ENCODE measurements around the gene CFAP92. TPM values are rescaled to one million over a fixed set of nuclear protein-coding genes. Genes with fewer than 3 reads are reported as not detected.

Gene CFAP92, protein sequence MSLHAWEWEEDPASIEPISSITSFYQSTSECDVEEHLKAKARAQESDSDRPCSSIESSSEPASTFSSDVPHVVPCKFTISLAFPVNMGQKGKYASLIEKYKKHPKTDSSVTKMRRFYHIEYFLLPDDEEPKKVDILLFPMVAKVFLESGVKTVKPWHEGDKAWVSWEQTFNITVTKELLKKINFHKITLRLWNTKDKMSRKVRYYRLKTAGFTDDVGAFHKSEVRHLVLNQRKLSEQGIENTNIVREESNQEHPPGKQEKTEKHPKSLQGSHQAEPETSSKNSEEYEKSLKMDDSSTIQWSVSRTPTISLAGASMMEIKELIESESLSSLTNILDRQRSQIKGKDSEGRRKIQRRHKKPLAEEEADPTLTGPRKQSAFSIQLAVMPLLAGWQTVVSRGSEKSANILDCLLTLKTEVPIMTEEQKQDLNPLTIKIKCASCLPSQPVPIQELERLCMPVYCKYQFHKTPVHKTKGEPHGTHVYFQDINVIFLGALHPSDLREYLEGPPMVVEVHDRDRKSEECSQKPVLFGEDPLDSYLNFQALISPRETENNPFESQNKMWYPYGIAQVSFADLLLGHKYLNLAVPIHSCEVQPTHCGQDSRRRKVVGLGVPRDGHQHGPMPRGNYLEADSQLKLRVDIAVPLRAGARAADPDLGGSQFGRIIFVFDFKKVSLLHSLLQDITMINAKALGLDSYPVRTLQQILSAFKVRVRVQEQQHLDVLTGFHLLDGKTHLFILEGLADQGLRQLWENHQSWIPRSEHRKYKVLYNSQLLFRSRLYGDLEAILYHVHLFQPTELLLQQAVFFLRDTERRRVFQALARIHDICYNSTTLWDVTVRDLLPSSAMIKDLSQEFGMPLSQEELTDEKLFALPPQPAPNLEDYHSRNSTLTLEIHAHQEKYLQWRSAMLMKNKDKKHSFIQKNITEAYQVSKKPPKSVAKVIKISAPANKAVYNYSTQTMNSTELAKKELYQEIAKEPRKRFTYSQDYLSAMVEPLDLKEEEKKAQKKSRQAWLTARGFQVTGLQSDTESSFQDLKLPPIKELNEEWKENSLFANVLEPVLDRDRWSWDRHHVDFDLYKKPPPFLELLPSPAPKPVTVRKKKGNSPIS
- polyA plus RNA-seq (2013, experiment 1 of 2) = 0.60 TPM
- polyA plus RNA-seq (2013, experiment 2 of 2) = 0.38 TPM

DNA sequence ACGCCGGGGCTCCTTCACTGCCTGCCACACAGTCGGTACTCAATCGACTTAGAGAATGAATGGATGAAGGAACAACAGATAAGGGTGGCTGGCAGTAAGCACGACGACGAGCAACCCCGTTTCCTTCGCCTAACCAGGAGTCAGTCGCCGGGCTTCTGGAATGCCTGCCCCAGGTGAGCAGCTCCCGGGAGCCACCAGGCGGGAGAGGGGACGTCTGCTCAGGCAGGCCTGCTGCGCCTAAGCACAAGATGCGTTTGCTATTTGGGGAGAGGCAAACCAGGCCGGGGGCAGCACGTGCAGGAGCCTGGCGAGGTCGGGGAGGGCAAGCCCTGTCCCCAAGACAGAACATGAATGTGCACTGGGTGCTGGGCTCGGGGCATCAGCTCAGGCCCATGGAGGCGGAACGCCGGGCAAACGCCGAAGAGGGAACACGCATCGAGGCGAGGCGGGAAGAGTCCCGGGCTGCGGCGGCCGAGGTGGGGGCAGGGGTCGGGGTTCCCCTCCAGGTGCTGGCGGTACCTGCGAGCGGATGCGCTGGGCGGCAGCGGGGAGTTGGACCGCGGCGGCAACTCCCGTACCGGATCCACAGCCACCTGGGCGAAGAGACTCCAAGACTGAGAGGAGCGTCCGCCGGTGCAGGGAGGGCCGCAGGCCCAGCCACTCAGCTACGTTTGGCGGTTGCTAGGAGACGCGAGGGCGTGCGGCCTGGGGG, at the start of gene CFAP92:
TSS of gene CFAP92 (minus strand) at position 616 of the 712 bp plus-strand sequence. CDS start 772 bp downstream, outside the sequence.
- Histone ChIP-seq H3K79me2 (ENCODE audit: control insufficient read depth, insufficient read depth, low read length) (no peaks in the 10 kb centered on the region), H4K8ac (ENCODE audit: low read depth, low read length) (no peak within 1 kb of the TSS), H2AK5ac (ENCODE audit: low read length) (no peak within 1 kb of the TSS), H3K36me3 (ENCODE audit: control insufficient read depth, insufficient read depth, low read length) (no peaks in the 10 kb centered on the region), H4K5ac (ENCODE audit: low read length) (no peak within 1 kb of the TSS), H3K9ac (ENCODE audit: low read length) (peak within 1 kb of the TSS; percentile 58), H3K56ac (ENCODE audit: low read length) (peak within 1 kb of the TSS; percentile 62), H3K79me1 (ENCODE audit: low read length) (no peaks in the 10 kb centered on the region), H3K4ac (ENCODE audit: low read depth, low read length) (no peak within 1 kb of the TSS), H3K27ac (ENCODE audit: low read depth, low read length) (no peak within 1 kb of the TSS), H3K4me3 (ENCODE audit: low read length) (peak within 1 kb of the TSS; percentile 34), H3K18ac (ENCODE audit: low read length) (no peak within 1 kb of the TSS), H3K23ac (ENCODE audit: low read length) (no peak within 1 kb of the TSS), H2BK5ac (ENCODE audit: low read length) (no peak within 1 kb of the TSS), H2BK15ac (replicated peaks; ENCODE audit: low read depth) (no peak within 1 kb of the TSS), H3K4me2 (ENCODE audit: low read length) (peak within 1 kb of the TSS; percentile 72), H2BK120ac (ENCODE audit: low read depth, low read length) (no peak within 1 kb of the TSS), H3K27me3 (ENCODE audit: insufficient read depth, low read length, poor library complexity) (peaks cover 3% of the 10 kb centered on the region), H3K4me1 (ENCODE audit: control insufficient read depth, low read depth, low read length) (no peaks in the 10 kb centered on the region)
- DNase-seq = peak; percentile 92
- no CpG with 5 or more reads among the region's 57 CpGs for WGBS (ENCODE audit: extremely low coverage, insufficient coverage, low lambda C conversion rate)

DNA sequence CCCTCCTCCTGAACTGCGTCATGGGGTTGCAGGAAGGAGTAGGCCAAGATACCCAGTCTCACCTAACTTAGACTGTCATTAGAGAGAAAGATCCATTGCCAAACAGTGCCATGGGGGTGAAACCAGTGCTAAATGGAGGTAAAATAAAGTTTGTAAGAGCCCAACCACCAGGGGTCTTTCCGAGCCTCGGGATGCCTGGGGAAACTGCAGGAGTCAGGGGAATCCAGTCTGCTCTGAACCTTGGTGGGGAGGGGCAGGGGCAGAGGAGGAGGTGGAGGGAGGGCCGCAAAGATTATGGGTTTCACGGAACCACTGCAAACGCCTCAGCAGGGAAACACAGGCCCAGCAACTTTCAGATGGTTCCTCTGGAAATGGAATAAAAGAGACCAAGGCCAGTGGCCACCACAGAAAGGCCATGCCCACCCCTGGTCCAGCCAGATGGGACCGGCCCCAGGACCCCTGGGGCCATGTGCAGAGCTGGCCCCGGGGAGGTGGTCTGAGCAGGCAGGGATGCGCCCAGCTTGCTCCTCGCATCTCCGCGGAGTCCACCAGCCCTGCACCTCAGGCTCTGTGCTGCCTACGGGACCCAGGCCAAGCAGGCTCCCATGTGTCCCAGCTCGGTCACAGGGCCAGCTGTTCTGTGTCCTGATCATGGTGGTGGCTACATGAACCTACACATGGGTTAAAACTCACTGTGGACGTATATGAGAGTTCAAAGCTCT, 46.9 kb upstream of the CFAP92 start:
- Histone ChIP-seq H3K79me1 (ENCODE audit: low read length) (no peaks in the 10 kb centered on the region), H3K4me2 (ENCODE audit: low read length) (no peak overlapping the region), H3K79me2 (ENCODE audit: control insufficient read depth, insufficient read depth, low read length) (no peaks in the 10 kb centered on the region), H3K27ac (ENCODE audit: low read depth, low read length) (no peak overlapping the region), H3K4me1 (ENCODE audit: control insufficient read depth, low read depth, low read length) (no peaks in the 10 kb centered on the region), H3K23ac (ENCODE audit: low read length) (no peak overlapping the region), H2BK5ac (ENCODE audit: low read length) (no peak overlapping the region), H3K56ac (ENCODE audit: low read length) (no peak overlapping the region), H4K5ac (ENCODE audit: low read length) (no peak overlapping the region), H3K36me3 (ENCODE audit: control insufficient read depth, insufficient read depth, low read length) (no peaks in the 10 kb centered on the region), H2AK5ac (ENCODE audit: low read length) (no peak overlapping the region), H3K18ac (ENCODE audit: low read length) (no peak overlapping the region), H3K4ac (ENCODE audit: low read depth, low read length) (no peak overlapping the region), H3K4me3 (ENCODE audit: low read length) (no peak overlapping the region), H2BK15ac (replicated peaks; ENCODE audit: low read depth) (no peak overlapping the region), H2BK120ac (ENCODE audit: low read depth, low read length) (no peak overlapping the region), H3K27me3 (ENCODE audit: insufficient read depth, low read length, poor library complexity) (no peaks in the 10 kb centered on the region), H3K9ac (ENCODE audit: low read length) (no peak overlapping the region), H4K8ac (ENCODE audit: low read depth, low read length) (no peak overlapping the region)
- WGBS (ENCODE audit: extremely low coverage, insufficient coverage, low lambda C conversion rate) = no CpG with 5 or more reads among the region's 15 CpGs
- DNase-seq = peak; percentile 40

DNA sequence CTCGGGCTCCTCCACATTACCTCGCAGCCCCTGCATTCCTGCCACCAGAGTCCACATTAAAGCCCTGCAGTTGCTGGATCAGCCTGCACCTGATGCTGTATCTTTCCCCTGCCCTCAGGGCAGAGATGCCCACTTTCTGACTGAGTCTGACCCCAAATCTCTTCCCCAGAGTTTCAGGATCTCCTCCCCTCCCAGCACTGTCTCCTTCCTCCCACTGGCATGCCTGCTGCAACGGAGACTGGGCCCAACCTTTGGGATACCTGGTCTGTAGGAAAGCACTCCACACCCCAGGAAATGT, 46.1 kb upstream of the CFAP92 start:
- H2AK5ac ChIP-seq (ENCODE audit: low read length) = no peak overlapping the region
- H2BK5ac ChIP-seq (ENCODE audit: low read length) = no peak overlapping the region
- no peak overlapping the region for H4K8ac ChIP-seq (ENCODE audit: low read depth, low read length)
- no peak for DNase-seq
- no peaks in the 10 kb centered on the region for H3K36me3 ChIP-seq (ENCODE audit: control insufficient read depth, insufficient read depth, low read length)
- H3K18ac ChIP-seq (ENCODE audit: low read length) = no peak overlapping the region
- no peak overlapping the region for H3K27ac ChIP-seq (ENCODE audit: low read depth, low read length)
- H3K4ac ChIP-seq (ENCODE audit: low read depth, low read length) = no peak overlapping the region
- H4K5ac ChIP-seq (ENCODE audit: low read length) = no peak overlapping the region
- no peak overlapping the region for H3K23ac ChIP-seq (ENCODE audit: low read length)
- H3K4me3 ChIP-seq (ENCODE audit: low read length) = no peak overlapping the region
- no peak overlapping the region for H3K4me2 ChIP-seq (ENCODE audit: low read length)
- H3K56ac ChIP-seq (ENCODE audit: low read length) = no peak overlapping the region
- H3K79me2 ChIP-seq (ENCODE audit: control insufficient read depth, insufficient read depth, low read length) = no peaks in the 10 kb centered on the region
- H3K79me1 ChIP-seq (ENCODE audit: low read length) = no peaks in the 10 kb centered on the region
- no peaks in the 10 kb centered on the region for H3K27me3 ChIP-seq (ENCODE audit: insufficient read depth, low read length, poor library complexity)
- WGBS (ENCODE audit: extremely low coverage, insufficient coverage, low lambda C conversion rate) = no CpG with 5 or more reads among the region's 3 CpGs
- no peak overlapping the region for H2BK15ac ChIP-seq (replicated peaks; ENCODE audit: low read depth)
- H3K9ac ChIP-seq (ENCODE audit: low read length) = no peak overlapping the region
- H3K4me1 ChIP-seq (ENCODE audit: control insufficient read depth, low read depth, low read length) = no peaks in the 10 kb centered on the region
- H2BK120ac ChIP-seq (ENCODE audit: low read depth, low read length) = no peak overlapping the region

DNA sequence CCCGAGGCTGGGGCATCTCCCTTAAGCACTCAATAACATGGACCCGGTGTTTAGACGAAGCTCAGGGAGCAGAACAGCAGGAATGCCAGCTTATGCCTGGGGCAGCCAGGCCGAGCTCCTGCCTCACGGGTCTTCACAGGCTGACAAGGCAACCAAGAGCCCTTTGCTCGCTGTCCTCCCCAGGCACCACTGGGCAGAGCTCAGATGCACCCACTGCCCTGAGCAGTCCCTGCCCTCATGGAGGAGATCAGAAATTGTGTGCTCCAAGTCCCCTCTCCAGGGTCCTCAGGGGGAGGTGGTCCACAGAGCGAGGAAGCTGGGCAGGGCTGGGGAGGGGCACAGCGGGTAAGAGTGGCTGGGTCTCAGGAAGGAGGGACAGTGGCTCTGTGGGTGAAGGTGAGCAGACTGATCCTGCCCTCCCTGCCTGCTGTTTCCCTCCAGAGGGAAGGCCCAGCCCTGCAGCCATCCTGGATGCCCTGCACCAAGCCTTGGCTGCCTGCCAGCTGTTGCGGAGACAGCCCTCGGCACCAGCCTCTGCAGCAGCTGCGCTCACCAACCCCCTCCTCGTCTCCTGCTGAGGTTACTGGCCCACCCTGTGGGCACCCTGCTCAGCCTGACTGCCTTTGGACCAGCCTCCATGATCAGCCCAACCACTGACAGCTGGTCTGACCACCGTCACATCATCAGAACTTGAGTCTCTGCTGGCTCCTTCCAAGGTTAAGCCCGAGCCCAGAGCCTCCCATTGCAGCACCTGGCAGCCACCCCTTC, 45.6 kb upstream of the CFAP92 start:
- Histone ChIP-seq H3K56ac (ENCODE audit: low read length) (no peak overlapping the region), H3K79me1 (ENCODE audit: low read length) (no peaks in the 10 kb centered on the region), H4K8ac (ENCODE audit: low read depth, low read length) (no peak overlapping the region), H3K79me2 (ENCODE audit: control insufficient read depth, insufficient read depth, low read length) (no peaks in the 10 kb centered on the region), H3K4me1 (ENCODE audit: control insufficient read depth, low read depth, low read length) (no peaks in the 10 kb centered on the region), H3K27ac (ENCODE audit: low read depth, low read length) (no peak overlapping the region), H2BK5ac (ENCODE audit: low read length) (no peak overlapping the region), H3K4ac (ENCODE audit: low read depth, low read length) (no peak overlapping the region), H3K36me3 (ENCODE audit: control insufficient read depth, insufficient read depth, low read length) (no peaks in the 10 kb centered on the region), H2BK120ac (ENCODE audit: low read depth, low read length) (no peak overlapping the region), H4K5ac (ENCODE audit: low read length) (no peak overlapping the region), H2AK5ac (ENCODE audit: low read length) (no peak overlapping the region), H2BK15ac (replicated peaks; ENCODE audit: low read depth) (no peak overlapping the region), H3K18ac (ENCODE audit: low read length) (no peak overlapping the region), H3K4me3 (ENCODE audit: low read length) (no peak overlapping the region), H3K27me3 (ENCODE audit: insufficient read depth, low read length, poor library complexity) (no peaks in the 10 kb centered on the region), H3K9ac (ENCODE audit: low read length) (no peak overlapping the region), H3K23ac (ENCODE audit: low read length) (no peak overlapping the region), H3K4me2 (ENCODE audit: low read length) (no peak overlapping the region)
- DNase-seq = no peak
- no CpG with 5 or more reads among the region's 14 CpGs for WGBS (ENCODE audit: extremely low coverage, insufficient coverage, low lambda C conversion rate)
